Superior temporal gyrus (tissue), 1 donor: ENCODE results near the gene RABGAP1L.
A peak's percentile ranks its signal among the peaks of the same experiment; 100 is the strongest.
"Not testable (repeated sequence)": the region's sequence is repeated elsewhere in the genome, so short reads cannot be mapped to it uniquely, and the experiment has no call there.

Source experiments
- DNase-seq: peaks from one replicate; pipeline ENCODE4 v3.0.0-alpha.2; 2016; ENCODE audit errors: extremely low spot score

The RABGAP1L gene

DNA sequence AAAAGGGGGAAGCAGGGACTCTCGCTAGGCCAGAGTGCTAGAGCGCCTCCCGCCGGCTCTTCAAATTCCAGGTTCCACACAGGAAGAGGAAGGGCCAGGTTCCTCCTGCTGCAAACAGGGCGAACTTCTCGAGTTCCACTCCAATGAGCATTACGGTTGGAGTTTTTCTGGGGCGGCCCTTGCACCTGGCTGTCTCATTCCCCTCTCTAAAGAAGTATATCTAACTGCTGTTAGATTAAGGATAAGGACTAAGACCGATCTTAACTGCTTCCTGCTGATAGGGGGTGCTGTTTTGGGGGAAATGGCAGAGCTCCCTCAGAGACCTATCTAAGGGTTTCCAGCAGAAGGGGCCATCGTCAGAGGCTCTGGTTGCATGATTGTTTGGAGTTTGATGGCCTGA, 138.0 kb downstream of the RABGAP1L start:
- DNase-seq = no peak

DNA sequence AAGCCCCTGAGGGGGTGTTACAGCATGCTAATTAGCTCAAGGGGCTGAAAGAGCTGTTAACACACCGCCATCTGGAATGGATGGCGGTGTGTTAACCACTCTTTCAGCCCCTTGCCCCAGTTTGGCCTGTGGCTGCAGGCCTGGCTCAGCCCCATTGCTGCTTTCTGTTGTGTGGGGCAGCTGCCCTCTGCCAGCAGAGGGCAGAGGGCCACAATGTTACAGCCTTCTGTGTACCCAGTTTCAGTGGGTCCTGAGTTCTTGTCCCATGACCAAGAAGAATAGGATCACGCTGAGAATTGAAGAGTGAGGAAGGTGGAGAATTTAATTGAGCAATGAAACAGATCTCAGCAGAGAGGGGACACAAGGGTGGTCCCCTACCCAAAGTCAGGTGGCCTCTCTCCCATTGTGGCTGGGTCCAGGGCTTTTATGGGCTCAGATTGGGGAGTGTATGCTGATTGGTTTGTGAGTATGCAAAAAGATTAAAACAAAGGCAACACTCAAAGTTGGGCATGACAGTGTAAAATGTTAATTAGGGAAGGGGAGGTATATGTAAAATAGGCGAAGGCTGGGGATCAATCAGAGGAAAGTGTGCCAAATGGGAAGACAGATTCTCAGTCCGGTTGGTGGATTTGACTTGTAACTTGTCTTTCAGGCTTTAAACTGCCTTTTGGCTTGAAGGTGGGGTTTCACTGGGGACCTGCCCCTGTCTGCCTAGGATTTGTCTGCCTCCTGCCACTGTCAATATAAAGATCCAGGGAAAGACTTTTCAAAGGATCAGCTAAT, 142.2 kb downstream of the RABGAP1L start:
- DNase-seq = no peak

GRCh38 chr1:174308604-174309003, 149.3 kb downstream of the RABGAP1L start:
- DNase-seq = no peak

GRCh38 chr1:174309490-174309889, 150.2 kb downstream of the RABGAP1L start:
- DNase-seq = no peak

- no peak for DNase-seq
Observed at GRCh38 chr1:174314433-174314832, 155.1 kb downstream of the RABGAP1L start.

GRCh38 chr1:174315239-174315638, 155.9 kb downstream of the RABGAP1L start:
- no peak for DNase-seq

GRCh38 chr1:174320897-174321296, 161.6 kb downstream of the RABGAP1L start:
- not testable (repeated sequence) for DNase-seq

GRCh38 chr1:174322202-174322862, 163.0 kb downstream of the RABGAP1L start:
- no peak for DNase-seq

GRCh38 chr1:174324493-174324892, 165.2 kb downstream of the RABGAP1L start:
- no peak for DNase-seq

DNA sequence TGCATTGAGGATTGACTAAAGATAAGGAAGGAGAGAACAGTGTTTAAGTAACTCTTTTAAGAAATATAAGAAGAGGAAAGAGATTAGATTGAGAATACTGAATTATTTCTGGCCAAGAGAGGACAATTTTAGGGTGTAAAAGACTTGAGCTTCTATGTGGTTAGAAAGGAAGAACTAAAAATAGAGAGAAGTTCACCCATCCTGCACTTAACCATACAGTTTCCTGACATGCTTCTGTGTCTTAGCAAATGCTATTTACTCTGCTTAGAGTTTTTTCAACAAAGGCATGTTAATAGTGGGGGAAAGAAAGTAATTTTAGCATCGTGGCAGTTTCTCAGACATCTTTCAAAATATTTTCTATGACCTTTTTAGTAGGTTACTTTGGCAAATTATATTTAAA, 165.6 kb downstream of the RABGAP1L start:
- DNase-seq = no peak

DNA sequence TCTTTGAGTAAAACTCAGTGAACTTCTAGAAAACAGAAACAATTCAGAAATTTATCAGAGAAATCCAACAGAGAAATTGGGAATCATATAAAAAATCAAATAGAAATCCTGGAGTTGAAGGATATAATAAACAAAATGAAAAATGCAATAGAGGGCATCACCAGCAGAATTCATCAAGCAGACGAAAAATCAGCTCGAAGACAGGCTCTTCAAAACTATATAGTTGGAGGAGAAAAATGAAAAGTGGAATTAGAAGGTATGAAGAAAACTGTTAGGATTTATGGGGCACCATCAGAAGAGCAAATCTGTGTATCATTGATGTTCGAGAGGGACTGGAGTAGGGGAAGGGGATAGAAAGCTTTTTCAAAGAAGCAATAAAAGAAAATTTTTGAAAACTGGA, 167.0 kb downstream of the RABGAP1L start:
- no peak for DNase-seq

DNA sequence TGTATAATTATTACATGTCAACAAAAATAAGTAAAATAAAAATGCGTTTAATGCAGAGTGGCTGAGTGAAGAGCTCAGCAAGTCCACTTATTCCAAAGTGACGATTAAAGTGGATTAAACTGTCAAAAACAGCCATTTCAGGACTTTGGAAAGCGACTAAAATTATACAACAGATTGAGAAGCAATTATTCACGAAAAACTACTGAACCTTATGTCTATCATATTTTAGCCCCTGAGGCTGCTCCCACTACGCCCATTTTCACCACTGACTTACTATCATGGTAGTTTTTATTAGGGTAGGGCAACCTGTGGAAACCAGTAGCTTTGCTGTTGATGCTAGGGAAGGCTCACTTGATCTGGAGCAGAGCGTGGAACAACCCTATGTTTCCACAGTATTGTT, 174.1 kb downstream of the RABGAP1L start:
- DNase-seq = no peak

- peak; percentile 58 for DNase-seq
Observed at GRCh38 chr1:174337000-174337681, 177.8 kb downstream of the RABGAP1L start.

- DNase-seq = not testable (repeated sequence)
Observed at GRCh38 chr1:174340404-174340803, 181.1 kb downstream of the RABGAP1L start.

- DNase-seq = no peak
Observed at GRCh38 chr1:174344162-174344561, 184.8 kb downstream of the RABGAP1L start.

GRCh38 chr1:174352117-174352516, 192.8 kb downstream of the RABGAP1L start:
- no peak for DNase-seq

GRCh38 chr1:174352883-174353608, 193.7 kb downstream of the RABGAP1L start:
- DNase-seq = no peak

- no peak for DNase-seq
Observed at GRCh38 chr1:174358344-174358743, 199.0 kb downstream of the RABGAP1L start.

DNA sequence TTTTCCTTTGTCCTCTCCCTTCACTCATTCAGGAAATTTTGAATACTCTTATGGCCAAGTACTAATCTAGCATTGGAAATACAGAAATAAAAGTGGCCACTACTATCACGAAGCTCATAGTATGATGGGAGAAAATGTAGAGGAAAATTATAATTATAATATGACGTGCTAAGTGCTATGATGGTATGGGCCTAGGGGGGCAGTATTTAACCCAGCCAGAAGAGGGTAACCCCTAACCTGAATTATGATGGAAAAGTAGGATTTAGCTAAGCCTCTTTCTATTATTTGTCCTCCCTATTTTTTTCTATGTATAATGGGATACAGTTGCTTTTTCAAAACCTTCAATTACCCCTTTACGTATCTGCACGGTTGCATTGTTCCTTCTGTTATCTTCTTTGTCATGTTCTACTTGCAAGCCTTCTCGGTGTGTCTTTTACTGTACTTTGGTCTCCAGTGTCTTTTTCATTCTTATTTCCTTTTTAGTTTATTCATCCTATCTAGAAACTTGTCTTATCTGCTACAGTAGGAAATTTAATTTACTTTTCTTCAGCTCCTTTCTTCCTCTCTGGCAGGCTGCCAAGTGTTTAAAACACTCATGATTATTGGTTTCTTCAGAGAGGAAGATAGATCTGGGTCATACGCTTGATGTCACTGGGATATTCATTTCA, 199.6 kb downstream of the RABGAP1L start:
- no peak for DNase-seq

DNA sequence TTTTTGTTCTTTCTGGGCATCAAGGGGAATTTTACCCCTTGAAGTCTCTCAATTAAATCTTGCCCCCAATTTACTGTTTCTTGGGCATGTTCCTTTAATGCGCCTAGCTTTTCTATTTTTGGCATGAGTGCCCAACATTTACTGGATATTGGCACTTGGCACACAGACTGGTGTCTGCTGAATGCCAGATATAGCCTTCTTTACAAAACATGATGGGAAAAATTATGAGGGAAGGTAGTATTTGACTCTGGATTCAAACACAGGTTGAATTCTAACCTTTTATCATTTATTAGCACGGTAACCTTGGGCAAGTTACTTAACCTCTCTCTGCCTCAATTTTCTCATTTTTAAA, 200.1 kb downstream of the RABGAP1L start:
- DNase-seq = no peak

DNA sequence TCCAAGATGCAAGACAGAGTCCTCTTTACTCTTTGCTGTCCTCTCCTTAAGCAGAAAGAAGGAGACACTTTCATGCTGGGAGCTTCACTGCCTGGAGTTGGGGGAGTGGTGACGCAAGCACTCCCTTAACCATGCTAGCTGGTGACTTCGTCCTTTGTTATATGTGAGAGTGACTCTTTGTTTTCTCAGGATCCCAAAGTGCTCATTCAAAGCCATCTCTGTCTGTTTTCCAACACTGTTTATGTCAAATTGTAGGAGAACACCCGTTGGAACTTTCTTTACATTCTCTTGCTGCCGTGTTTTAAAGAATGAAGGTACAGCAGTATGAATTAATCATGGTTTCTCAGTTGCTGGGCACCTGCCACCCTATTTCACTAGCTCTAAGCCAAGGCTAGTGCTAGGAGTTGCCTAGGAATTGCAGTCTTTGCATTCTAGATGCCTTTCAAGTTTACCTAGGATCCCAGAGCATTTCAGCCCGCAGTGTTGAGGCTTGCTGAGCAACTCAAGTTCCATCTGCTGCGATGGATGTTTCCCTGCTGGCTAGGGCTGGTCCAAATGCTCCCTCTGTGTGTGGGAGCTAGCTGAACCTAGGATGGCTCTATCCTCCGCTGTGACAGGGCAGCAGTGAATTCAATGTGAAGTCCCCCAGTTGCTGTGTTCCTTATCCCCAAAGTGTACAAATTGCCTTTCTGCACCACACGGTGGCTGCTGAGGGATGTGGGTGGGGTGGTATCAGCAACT, 205.8 kb downstream of the RABGAP1L start:
- peak; percentile 83 for DNase-seq
